Osteocyte (in vitro differentiated cells): ENCODE data around the gene LMO2. TPM values are rescaled to one million over a fixed set of nuclear protein-coding genes. Genes with fewer than 3 reads are reported as not detected.
A peak's percentile ranks its signal among the peaks of the same experiment; 100 is the strongest.

ENCODE experiments used
- DNase-seq: peaks from one replicate; pipeline ENCODE4 v3.0.0; 2021; ENCODE audit warnings: mixed read lengths; ENCODE audit not compliant: unreplicated experiment; ENCODE audit errors: extremely low spot score
- H3K27ac Mint-ChIP-seq: one replicate; pipeline ENCODE4 v1.8.0; 2021; ENCODE audit warnings: mild to moderate bottlenecking, mixed read lengths; ENCODE audit not compliant: unreplicated experiment
- H3K27me3 Mint-ChIP-seq: one replicate; pipeline ENCODE4 v1.8.0; 2021; ENCODE audit warnings: mixed read lengths; ENCODE audit not compliant: unreplicated experiment
- H3K36me3 Mint-ChIP-seq: one replicate; pipeline ENCODE4 v1.8.0; 2021; ENCODE audit warnings: mixed read lengths; ENCODE audit not compliant: unreplicated experiment
- H3K4me1 Mint-ChIP-seq: one replicate; pipeline ENCODE4 v1.8.0; 2021; ENCODE audit warnings: mixed read lengths; ENCODE audit not compliant: unreplicated experiment
- H3K4me3 Mint-ChIP-seq: one replicate; pipeline ENCODE4 v1.8.0; 2021; ENCODE audit warnings: mild to moderate bottlenecking, moderate library complexity, mixed read lengths; ENCODE audit not compliant: unreplicated experiment
- H3K9me3 Mint-ChIP-seq: one replicate; pipeline ENCODE4 v1.8.0; 2021; ENCODE audit warnings: mixed read lengths; ENCODE audit not compliant: unreplicated experiment
- total RNA-seq: library from RNA; stranded (reverse); gene quantifications from 2 replicates; pipeline ENCODE4 v1.2.1, GENCODE V29; 2021
- TF ChIP-seq, protein P1 (sequence below): fragments of 200-600 bp; sonication (generic); IDR thresholded peaks from 2 replicates; pipeline ENCODE4 v1.5.0; 2021; ENCODE audit warnings: antibody characterized with exemption, mild to moderate bottlenecking, moderate library complexity

LMO2 gene
- total RNA-seq, 1 donor from 2014 or later = 0.70 TPM

GRCh38 chr11:33835143-33835878 is 56.6 kb downstream of the LMO2 start:
- no peaks in the 10 kb centered on the region for H3K4me1 Mint-ChIP-seq
- TF ChIP-seq, protein P1, sequence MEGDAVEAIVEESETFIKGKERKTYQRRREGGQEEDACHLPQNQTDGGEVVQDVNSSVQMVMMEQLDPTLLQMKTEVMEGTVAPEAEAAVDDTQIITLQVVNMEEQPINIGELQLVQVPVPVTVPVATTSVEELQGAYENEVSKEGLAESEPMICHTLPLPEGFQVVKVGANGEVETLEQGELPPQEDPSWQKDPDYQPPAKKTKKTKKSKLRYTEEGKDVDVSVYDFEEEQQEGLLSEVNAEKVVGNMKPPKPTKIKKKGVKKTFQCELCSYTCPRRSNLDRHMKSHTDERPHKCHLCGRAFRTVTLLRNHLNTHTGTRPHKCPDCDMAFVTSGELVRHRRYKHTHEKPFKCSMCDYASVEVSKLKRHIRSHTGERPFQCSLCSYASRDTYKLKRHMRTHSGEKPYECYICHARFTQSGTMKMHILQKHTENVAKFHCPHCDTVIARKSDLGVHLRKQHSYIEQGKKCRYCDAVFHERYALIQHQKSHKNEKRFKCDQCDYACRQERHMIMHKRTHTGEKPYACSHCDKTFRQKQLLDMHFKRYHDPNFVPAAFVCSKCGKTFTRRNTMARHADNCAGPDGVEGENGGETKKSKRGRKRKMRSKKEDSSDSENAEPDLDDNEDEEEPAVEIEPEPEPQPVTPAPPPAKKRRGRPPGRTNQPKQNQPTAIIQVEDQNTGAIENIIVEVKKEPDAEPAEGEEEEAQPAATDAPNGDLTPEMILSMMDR = peak; percentile 22
- H3K27ac Mint-ChIP-seq = no peak overlapping the region
- no peaks in the 10 kb centered on the region for H3K36me3 Mint-ChIP-seq
- DNase-seq = no peak
- H3K9me3 Mint-ChIP-seq = no peaks in the 10 kb centered on the region
- no peak overlapping the region for H3K4me3 Mint-ChIP-seq
- H3K27me3 Mint-ChIP-seq = peaks cover 53% of the 10 kb centered on the region

DNA sequence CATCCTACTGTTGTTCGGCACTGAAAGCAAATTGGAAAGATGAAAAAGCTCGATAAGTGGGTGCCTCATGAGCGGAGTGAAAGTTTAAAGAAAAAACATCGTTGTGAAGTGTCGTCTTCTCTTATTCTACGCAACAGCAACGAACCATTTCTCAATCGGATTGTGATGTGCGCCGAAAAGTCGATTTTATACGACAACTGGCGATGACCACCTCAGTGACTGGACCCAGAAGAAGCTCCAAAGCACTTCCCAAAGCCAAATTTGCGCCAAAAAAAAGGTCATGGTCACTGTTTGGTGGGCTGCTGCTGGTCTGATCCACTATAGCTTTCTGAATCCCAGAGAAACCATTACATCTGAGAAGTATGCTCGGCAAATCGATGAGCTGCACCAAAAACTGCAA is 59.2 kb downstream of the LMO2 start:
- TF ChIP-seq, protein P1 = no peak

DNA sequence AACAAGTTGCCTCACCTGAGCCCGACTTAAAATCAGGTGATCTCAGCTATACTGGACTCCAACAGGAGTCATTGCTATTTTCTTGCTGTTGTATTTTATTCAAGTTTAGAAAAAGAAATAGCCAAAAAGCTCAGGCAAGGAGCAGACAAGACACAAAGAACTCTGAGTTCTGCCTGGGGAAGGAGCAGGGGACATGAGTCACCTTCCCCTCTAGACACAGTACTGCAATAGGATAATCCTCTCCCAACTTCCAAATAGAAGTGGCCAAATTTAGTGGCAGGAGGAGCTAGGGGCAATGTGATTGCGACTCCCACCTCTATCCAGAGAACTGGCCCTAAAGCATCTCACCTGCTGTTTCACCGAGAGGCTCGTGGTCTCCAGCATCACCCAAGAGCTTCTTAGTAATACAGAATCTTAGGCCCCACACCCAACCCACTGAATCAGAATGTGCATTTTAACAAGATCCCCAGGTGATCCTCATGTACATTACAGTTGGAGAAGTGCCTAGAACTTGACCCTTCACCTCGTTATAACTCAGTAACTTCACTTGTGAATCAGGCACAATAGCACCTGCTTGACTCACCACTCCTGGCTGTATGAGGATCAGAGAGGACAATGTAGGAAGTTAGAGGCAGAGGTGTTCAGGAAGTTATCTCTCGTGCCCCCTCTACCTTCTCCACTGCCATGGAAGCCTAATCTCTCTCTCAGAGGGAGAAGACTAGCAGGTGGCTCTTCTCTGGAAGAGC is 60.8 kb downstream of the LMO2 start:
- peaks cover 51% of the 10 kb centered on the region for H3K27me3 Mint-ChIP-seq
- H3K9me3 Mint-ChIP-seq = no peaks in the 10 kb centered on the region
- DNase-seq = no peak
- peaks cover 2% of the 10 kb centered on the region for H3K4me1 Mint-ChIP-seq
- H3K4me3 Mint-ChIP-seq = no peak overlapping the region
- no peak overlapping the region for H3K27ac Mint-ChIP-seq
- TF ChIP-seq, protein P1 = no peak
- H3K36me3 Mint-ChIP-seq = no peaks in the 10 kb centered on the region

More for the DNA sequence above, 59.2 kb downstream of the LMO2 start:
- Mint-ChIP-seq H3K4me3 (no peak overlapping the region), H3K4me1 (peaks cover 2% of the 10 kb centered on the region), H3K27me3 (peaks cover 41% of the 10 kb centered on the region), H3K27ac (no peak overlapping the region), H3K9me3 (no peaks in the 10 kb centered on the region), H3K36me3 (no peaks in the 10 kb centered on the region)
- no peak for DNase-seq

- Mint-ChIP-seq H3K4me3 (peak overlapping the region; percentile 76), H3K27me3 (peaks cover 53% of the 10 kb centered on the region), H3K36me3 (no peaks in the 10 kb centered on the region), H3K27ac (no peak overlapping the region), H3K4me1 (peaks cover 2% of the 10 kb centered on the region), H3K9me3 (no peaks in the 10 kb centered on the region)
- TF ChIP-seq, protein P1 = peak; percentile 84
- DNase-seq = no peak
Observed at GRCh38 chr11:33829430-33830141, 62.3 kb downstream of the LMO2 start.
